ENCODE results near the gene MORN2. TPM values are rescaled to one million over a fixed set of nuclear protein-coding genes. Genes with fewer than 3 reads are reported as not detected.
A peak's percentile ranks its signal among the peaks of the same experiment; 100 is the strongest.

The MORN2 gene
- total and polyA plus RNA-seq, 2 of the 13 experiments (the other 11 are each of a cell fraction or from before 2014, with no cell fraction given) = 7.0 to 28.0 TPM

- TF ChIP-seq, protein P1, sequence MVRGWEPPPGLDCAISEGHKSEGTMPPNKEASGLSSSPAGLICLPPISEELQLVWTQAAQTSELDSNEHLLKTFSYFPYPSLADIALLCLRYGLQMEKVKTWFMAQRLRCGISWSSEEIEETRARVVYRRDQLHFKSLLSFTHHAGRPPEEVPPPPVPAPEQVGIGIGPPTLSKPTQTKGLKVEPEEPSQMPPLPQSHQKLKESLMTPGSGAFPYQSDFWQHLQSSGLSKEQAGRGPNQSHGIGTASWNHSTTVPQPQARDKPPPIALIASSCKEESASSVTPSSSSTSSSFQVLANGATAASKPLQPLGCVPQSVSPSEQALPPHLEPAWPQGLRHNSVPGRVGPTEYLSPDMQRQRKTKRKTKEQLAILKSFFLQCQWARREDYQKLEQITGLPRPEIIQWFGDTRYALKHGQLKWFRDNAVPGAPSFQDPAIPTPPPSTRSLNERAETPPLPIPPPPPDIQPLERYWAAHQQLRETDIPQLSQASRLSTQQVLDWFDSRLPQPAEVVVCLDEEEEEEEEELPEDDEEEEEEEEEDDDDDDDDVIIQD (CRISPR knock-in tag; IDR thresholded peaks at IDR 0.05; ENCODE audit: low read depth) = peak; percentile 77
- TF ChIP-seq CBFB (CRISPR knock-in tag; IDR thresholded peaks at IDR 0.05) (peak; percentile 94), ZBTB40 (IDR thresholded peaks at IDR 0.05) (no peak), ZBTB40 (CRISPR knock-in tag; IDR thresholded peaks at IDR 0.05) (peak; percentile 87), PPARG (CRISPR knock-in tag; conservative IDR thresholded peaks at IDR 0.05) (no peak), PTBP1 (IDR thresholded peaks at IDR 0.05; ENCODE audit: low read depth, low read length, poor library complexity, severe bottlenecking) (no peak), ZFP41 (CRISPR knock-in tag; IDR thresholded peaks at IDR 0.05; ENCODE audit: borderline replicate concordance) (peak; percentile 86; the same call in 1 of the 2 replicates), ZKSCAN8 (CRISPR knock-in tag; IDR thresholded peaks at IDR 0.05; ENCODE audit: borderline replicate concordance) (peak; percentile 38; the same call in 1 of the 2 replicates), DMAP1 (CRISPR knock-in tag; IDR thresholded peaks at IDR 0.05) (peak; percentile 76; the same call in 1 of the 2 replicates), CHD2 (IDR thresholded peaks at IDR 0.05; ENCODE audit: low read depth, low read length) (peak; percentile 63; the same call in 1 of the 2 replicates), ZNF703 (CRISPR knock-in tag; IDR thresholded peaks at IDR 0.05; ENCODE audit: borderline replicate concordance) (peak; percentile 68; the same call in 1 of the 2 replicates), CENPT (CRISPR knock-in tag; IDR thresholded peaks at IDR 0.05; ENCODE audit: low read depth) (no peak), MXI1 (IDR thresholded peaks at IDR 0.05; ENCODE audit: borderline replicate concordance, low read depth, low read length) (peak; percentile 96), DNMT3B (CRISPR knock-in tag; conservative IDR thresholded peaks at IDR 0.05) (no peak; the same call in 1 of the 2 replicates), ZNF616 (CRISPR knock-in tag; IDR thresholded peaks at IDR 0.05; ENCODE audit: low read depth) (peak; percentile 85; the same call in 1 of the 2 replicates), U2AF2 (IDR thresholded peaks at IDR 0.05; ENCODE audit: low read depth, low read length) (peak; percentile 99), ZNF772 (CRISPR knock-in tag; IDR thresholded peaks at IDR 0.05) (peak; percentile 97)
- TF ChIP-seq, protein P2, sequence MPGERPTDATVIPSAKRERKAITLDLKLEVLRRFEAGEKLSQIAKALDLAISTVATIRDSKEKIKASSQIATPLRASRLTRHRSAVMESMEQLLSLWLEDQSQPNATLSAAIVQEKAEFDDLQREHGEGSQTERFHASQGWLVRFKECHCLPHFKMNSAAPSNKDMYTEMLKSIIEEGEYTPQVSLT (CRISPR knock-in tag; IDR thresholded peaks at IDR 0.05; ENCODE audit: borderline replicate concordance, low read depth) = no peak
Observed at GRCh38 chr2:38875576-38876367, at the start of gene MORN2, which contains the start of gene DHX57 (continued).
